Type B pancreatic cell (in vitro differentiated cells): ENCODE measurements around the gene INS. TPM values are rescaled to one million over a fixed set of nuclear protein-coding genes. Genes with fewer than 3 reads are reported as not detected.

Source experiments
- DNase-seq: peaks from one replicate; pipeline ENCODE4 v3.0.0; 2021; ENCODE audit warnings: mixed read lengths; ENCODE audit not compliant: unreplicated experiment; ENCODE audit errors: extremely low spot score
- H3K27ac Mint-ChIP-seq: 2 replicates; pipeline ENCODE4 v1.8.0; 2021; ENCODE audit warnings: mild to moderate bottlenecking, mixed read lengths
- H3K27me3 Mint-ChIP-seq: 2 replicates; pipeline ENCODE4 v1.8.0; 2021; ENCODE audit warnings: mixed read lengths
- H3K36me3 Mint-ChIP-seq: 2 replicates; pipeline ENCODE4 v1.8.0; 2021; ENCODE audit warnings: mixed read lengths
- H3K4me1 Mint-ChIP-seq: one replicate; pipeline ENCODE4 v1.8.0; 2021; ENCODE audit warnings: mixed read lengths; ENCODE audit not compliant: unreplicated experiment
- H3K4me3 Mint-ChIP-seq: 2 replicates; pipeline ENCODE4 v1.8.0; 2021; ENCODE audit warnings: mild to moderate bottlenecking, mixed read lengths
- H3K9me3 Mint-ChIP-seq: 2 replicates; pipeline ENCODE4 v1.8.0; 2021; ENCODE audit warnings: mixed read lengths
- CTCF ChIP-seq: fragments of 200-600 bp; sonication (generic); conservative IDR thresholded peaks from 2 replicates; pipeline ENCODE4 v1.5.0; 2021; ENCODE audit warnings: antibody characterized with exemption, mild to moderate bottlenecking
- total RNA-seq: library from RNA; stranded (reverse); gene quantifications from 2 replicates; pipeline ENCODE4 v1.2.1, GENCODE V29; 2021; ENCODE audit warnings: low replicate concordance

The INS gene
- total RNA-seq, 1 donor from 2014 or later, result 1,584 TPM

- Mint-ChIP-seq H3K4me1 (no peaks in the 10 kb centered on the region), H3K9me3 (no peaks in the 10 kb centered on the region), H3K36me3 (no peaks in the 10 kb centered on the region), H3K27ac (no peak overlapping the region), H3K4me3 (no peak overlapping the region), H3K27me3 (no peaks in the 10 kb centered on the region)
- TF ChIP-seq CTCF, result peak; percentile 85
- no peak for DNase-seq
Observed at GRCh38 chr11:2166091-2166851, 5.3 kb upstream of the INS start.

- Mint-ChIP-seq H3K27ac (no peak overlapping the region), H3K9me3 (no peaks in the 10 kb centered on the region), H3K27me3 (no peaks in the 10 kb centered on the region), H3K36me3 (no peaks in the 10 kb centered on the region), H3K4me1 (no peaks in the 10 kb centered on the region), H3K4me3 (no peak overlapping the region)
- no peak for DNase-seq
- no peak for TF ChIP-seq CTCF
Observed at GRCh38 chr11:2165571-2165970, 4.6 kb upstream of the INS start.

- Mint-ChIP-seq H3K4me3 (no peak overlapping the region), H3K9me3 (no peaks in the 10 kb centered on the region)
- no peak for TF ChIP-seq CTCF
Observed at GRCh38 chr11:2164861-2165555, 4.0 kb upstream of the INS start.

GRCh38 chr11:2164081-2164480 is 3.1 kb upstream of the INS start:
- no peak overlapping the region for H3K4me3 Mint-ChIP-seq
- TF ChIP-seq CTCF, result no peak
- no peaks in the 10 kb centered on the region for H3K9me3 Mint-ChIP-seq
- H3K36me3 Mint-ChIP-seq, result no peaks in the 10 kb centered on the region
- no peaks in the 10 kb centered on the region for H3K4me1 Mint-ChIP-seq
- no peak overlapping the region for H3K27ac Mint-ChIP-seq
- no peak for DNase-seq
- no peaks in the 10 kb centered on the region for H3K27me3 Mint-ChIP-seq

More at GRCh38 chr11:2164861-2165555, 4.0 kb upstream of the INS start:
- Mint-ChIP-seq H3K27ac (no peak overlapping the region), H3K4me1 (no peaks in the 10 kb centered on the region), H3K36me3 (no peaks in the 10 kb centered on the region), H3K27me3 (no peaks in the 10 kb centered on the region)
- DNase-seq, result no peak

GRCh38 chr11:2163428-2163978 is 2.5 kb upstream of the INS start:
- DNase-seq, result no peak
- Mint-ChIP-seq H3K27me3 (no peaks in the 10 kb centered on the region), H3K4me3 (no peak overlapping the region), H3K27ac (no peak overlapping the region), H3K36me3 (no peaks in the 10 kb centered on the region), H3K4me1 (no peaks in the 10 kb centered on the region), H3K9me3 (no peaks in the 10 kb centered on the region)
- no peak for TF ChIP-seq CTCF
